ENCODE measurements around the gene TXNRD1.

TXNRD1 gene

GRCh38 chr12:104288635-104289274, 73.2 kb downstream of the TXNRD1 start:
- peak; percentile 94 for DNase-seq
- peak; percentile 86 for TF ChIP-seq POLR2A (IDR thresholded peaks at IDR 0.05; ENCODE audit: low read length)
- TF ChIP-seq GATA1 (IDR thresholded peaks at IDR 0.05; ENCODE audit: low read depth, low read length): no peak

GRCh38 chr12:104290320-104290719, 74.7 kb downstream of the TXNRD1 start:
- TF ChIP-seq GATA1 (IDR thresholded peaks at IDR 0.05; ENCODE audit: low read depth, low read length) (no peak), POLR2A (IDR thresholded peaks at IDR 0.05; ENCODE audit: low read length) (no peak)
- DNase-seq: no peak

- TF ChIP-seq POLR2A (IDR thresholded peaks at IDR 0.05; ENCODE audit: low read length) (no peak), GATA1 (IDR thresholded peaks at IDR 0.05; ENCODE audit: low read depth, low read length) (no peak)
- DNase-seq: no peak
Measured at GRCh38 chr12:104290855-104291254, 75.3 kb downstream of the TXNRD1 start.

- DNase-seq: no peak
- TF ChIP-seq POLR2A (IDR thresholded peaks at IDR 0.05; ENCODE audit: low read length): no peak
- TF ChIP-seq GATA1 (IDR thresholded peaks at IDR 0.05; ENCODE audit: low read depth, low read length): no peak
Measured at GRCh38 chr12:104291867-104292524, 76.4 kb downstream of the TXNRD1 start.

- TF ChIP-seq POLR2A (IDR thresholded peaks at IDR 0.05; ENCODE audit: low read length) (no peak), GATA1 (IDR thresholded peaks at IDR 0.05; ENCODE audit: low read depth, low read length) (no peak)
- no peak for DNase-seq
Measured at GRCh38 chr12:104292872-104293794, 77.6 kb downstream of the TXNRD1 start.

GRCh38 chr12:104294158-104294859, 78.7 kb downstream of the TXNRD1 start:
- DNase-seq: peak; percentile 21 to 36

- no peak for TF ChIP-seq POLR2A (IDR thresholded peaks at IDR 0.05; ENCODE audit: low read length)
- no peak for TF ChIP-seq GATA1 (IDR thresholded peaks at IDR 0.05; ENCODE audit: low read depth, low read length)
- no peak for DNase-seq
Measured at GRCh38 chr12:104294927-104295668, 79.5 kb downstream of the TXNRD1 start.

- no peak for DNase-seq
- no peak for TF ChIP-seq POLR2A (IDR thresholded peaks at IDR 0.05; ENCODE audit: low read length)
Measured at GRCh38 chr12:104295954-104296353, 80.4 kb downstream of the TXNRD1 start.

- no peak for TF ChIP-seq POLR2A (IDR thresholded peaks at IDR 0.05; ENCODE audit: low read length)
- no peak for TF ChIP-seq GATA1 (IDR thresholded peaks at IDR 0.05; ENCODE audit: low read depth, low read length)
- DNase-seq: no peak
Measured at GRCh38 chr12:104296718-104297117, 81.1 kb downstream of the TXNRD1 start.

GRCh38 chr12:104297477-104298113, 82.0 kb downstream of the TXNRD1 start:
- DNase-seq: no peak

GRCh38 chr12:104299842-104300481, 84.4 kb downstream of the TXNRD1 start:
- no peak for TF ChIP-seq GATA1 (IDR thresholded peaks at IDR 0.05; ENCODE audit: low read depth, low read length)
- no peak for TF ChIP-seq POLR2A (IDR thresholded peaks at IDR 0.05; ENCODE audit: low read length)
- DNase-seq: no peak

More at GRCh38 chr12:104297477-104298113, 82.0 kb downstream of the TXNRD1 start:
- TF ChIP-seq POLR2A (IDR thresholded peaks at IDR 0.05; ENCODE audit: low read length): no peak
- TF ChIP-seq GATA1 (IDR thresholded peaks at IDR 0.05; ENCODE audit: low read depth, low read length): no peak

- TF ChIP-seq POLR2A (IDR thresholded peaks at IDR 0.05; ENCODE audit: low read length) (peak; percentile 34), GATA1 (IDR thresholded peaks at IDR 0.05; ENCODE audit: low read depth, low read length) (no peak)
- peak; percentile 88 to 91 for DNase-seq
Measured at GRCh38 chr12:104303538-104304151, 88.1 kb downstream of the TXNRD1 start, which contains the start of gene EID3. Gene EID3 (plus strand): TSS chr12:104303739. CDS start chr12:104303935, 196 bp downstream.

Measured in erythroblast (primary cell).